ENCODE data around the gene MOGAT3. TPM values are rescaled to one million over a fixed set of nuclear protein-coding genes. Genes with fewer than 3 reads are reported as not detected.

MOGAT3 gene
- total and polyA plus RNA-seq, 4 donors: 5.4 TPM; not detected in 3

GRCh38 chr7:101172005-101172853 lies 28.6 kb downstream of the MOGAT3 start:
- no peak overlapping the region for H3K27ac ChIP-seq (ENCODE audit: low read depth in 1 of 2, low read length in 2 of 2)
- DNase-seq: no peak
- no peak overlapping the region for H3K4me3 ChIP-seq (ENCODE audit: low read length in 2 of 2)
- H3K27me3 ChIP-seq (ENCODE audit: control insufficient read depth in 1 of 2, insufficient read depth in 2 of 2, low read length in 1 of 2): no peaks in the 10 kb centered on the region
- H3K4me1 ChIP-seq (ENCODE audit: control insufficient read depth in 1 of 2, insufficient read depth in 2 of 2, low read length in 2 of 2): no peaks in the 10 kb centered on the region
- no peak for ATAC-seq (ENCODE audit: low FRiP score)
- no peaks in the 10 kb centered on the region for H3K36me3 ChIP-seq (ENCODE audit: control insufficient read depth in 1 of 2, insufficient read depth in 2 of 2, low read length in 1 of 2)
- H3K9me3 ChIP-seq (ENCODE audit: control insufficient read depth, low read length): no peaks in the 10 kb centered on the region
- intact Hi-C loops (cut with DNase I): no loop called here
- 1% methylated on average over 67 to 79 of the region's 79 CpGs for WGBS, 2 donors

GRCh38 chr7:101171442-101171837 lies 29.4 kb downstream of the MOGAT3 start:
- Histone ChIP-seq H3K4me1 (ENCODE audit: control insufficient read depth in 1 of 2, insufficient read depth in 2 of 2, low read length in 2 of 2) (no peaks in the 10 kb centered on the region), H3K27me3 (ENCODE audit: control insufficient read depth in 1 of 2, insufficient read depth in 2 of 2, low read length in 1 of 2) (no peaks in the 10 kb centered on the region), H3K9me3 (ENCODE audit: control insufficient read depth, low read length) (no peaks in the 10 kb centered on the region), H3K36me3 (ENCODE audit: control insufficient read depth in 1 of 2, insufficient read depth in 2 of 2, low read length in 1 of 2) (no peaks in the 10 kb centered on the region), H3K27ac (ENCODE audit: low read depth in 1 of 2, low read length in 2 of 2) (no peak overlapping the region), H3K4me3 (ENCODE audit: low read length in 2 of 2) (no peak overlapping the region)
- DNase-seq (no peak), ATAC-seq (ENCODE audit: low FRiP score) (no peak)
- intact Hi-C loops (cut with DNase I): loop anchor here in 1 of 2 donors (2.0 kb wide), 1 partner anchor 27 kb away; no protein-coding TSS in a partner anchor
- WGBS, 2 donors: 0 to 1% methylated on average over 13 of the region's 13 CpGs

GRCh38 chr7:101170617-101171441 lies 30.0 kb downstream of the MOGAT3 start:
- no peaks in the 10 kb centered on the region for H3K36me3 ChIP-seq (ENCODE audit: control insufficient read depth in 1 of 2, insufficient read depth in 2 of 2, low read length in 1 of 2)
- intact Hi-C loops (cut with DNase I): loop anchor here in 1 of 2 donors (2.0 kb wide), 1 partner anchor 26 kb away; no protein-coding TSS in a partner anchor
- H3K27ac ChIP-seq (ENCODE audit: low read depth in 1 of 2, low read length in 2 of 2): no peak overlapping the region
- DNase-seq (no peak), ATAC-seq (ENCODE audit: low FRiP score) (no peak)
- no peaks in the 10 kb centered on the region for H3K9me3 ChIP-seq (ENCODE audit: control insufficient read depth, low read length)
- H3K27me3 ChIP-seq (ENCODE audit: control insufficient read depth in 1 of 2, insufficient read depth in 2 of 2, low read length in 1 of 2): no peaks in the 10 kb centered on the region
- 4 to 5% methylated on average over 17 of the region's 17 CpGs for WGBS, 2 donors
- H3K4me1 ChIP-seq (ENCODE audit: control insufficient read depth in 1 of 2, insufficient read depth in 2 of 2, low read length in 2 of 2): no peaks in the 10 kb centered on the region
- H3K4me3 ChIP-seq (ENCODE audit: low read length in 2 of 2): no peak overlapping the region

- 1 to 2% methylated on average over 29 to 33 of the region's 33 CpGs for WGBS, 2 donors
- intact Hi-C loops (cut with DNase I): loop anchor here in 1 of 2 donors (2.0 to 10.0 kb wide), 2 partner anchors 25 to 275 kb away; partner anchors contain the start of gene ACHE
- no peaks in the 10 kb centered on the region for H3K36me3 ChIP-seq (ENCODE audit: control insufficient read depth in 1 of 2, insufficient read depth in 2 of 2, low read length in 1 of 2)
- H3K27ac ChIP-seq (ENCODE audit: low read depth in 1 of 2, low read length in 2 of 2): no peak overlapping the region
- no peaks in the 10 kb centered on the region for H3K4me1 ChIP-seq (ENCODE audit: control insufficient read depth in 1 of 2, insufficient read depth in 2 of 2, low read length in 2 of 2)
- DNase-seq (peak; percentile 78 to 92), ATAC-seq (ENCODE audit: low FRiP score) (peak; percentile 71)
- H3K27me3 ChIP-seq (ENCODE audit: control insufficient read depth in 1 of 2, insufficient read depth in 2 of 2, low read length in 1 of 2): peaks cover 0 to 4% of the 10 kb centered on the region in 2 donors
- no peak overlapping the region for H3K4me3 ChIP-seq (ENCODE audit: low read length in 2 of 2)
- H3K9me3 ChIP-seq (ENCODE audit: control insufficient read depth, low read length): no peaks in the 10 kb centered on the region
These were observed 30.8 kb downstream of the MOGAT3 start for GRCh38 chr7:101169838-101170551.

GRCh38 chr7:101169110-101169837 lies 31.6 kb downstream of the MOGAT3 start:
- WGBS, 2 donors: 4% methylated on average over 18 of the region's 18 CpGs
- H3K4me1 ChIP-seq (ENCODE audit: control insufficient read depth in 1 of 2, insufficient read depth in 2 of 2, low read length in 2 of 2): no peaks in the 10 kb centered on the region

GRCh38 chr7:101168412-101169049 lies 32.3 kb downstream of the MOGAT3 start:
- DNase-seq (no peak), ATAC-seq (ENCODE audit: low FRiP score) (no peak)
- H3K4me3 ChIP-seq (ENCODE audit: low read length in 2 of 2): no peak overlapping the region
- H3K27me3 ChIP-seq (ENCODE audit: control insufficient read depth in 1 of 2, insufficient read depth in 2 of 2, low read length in 1 of 2): peaks cover 0 to 7% of the 10 kb centered on the region in 2 donors
- no peaks in the 10 kb centered on the region for H3K4me1 ChIP-seq (ENCODE audit: control insufficient read depth in 1 of 2, insufficient read depth in 2 of 2, low read length in 2 of 2)
- intact Hi-C loops (cut with DNase I): loop anchor here in 1 of 2 donors (10.0 kb wide), 1 partner anchor 274 kb away; the partner anchor contains the start of gene ACHE
- H3K36me3 ChIP-seq (ENCODE audit: control insufficient read depth in 1 of 2, insufficient read depth in 2 of 2, low read length in 1 of 2): no peaks in the 10 kb centered on the region
- 2 to 6% methylated on average over 2 to 6 of the region's 6 CpGs for WGBS, 2 donors
- no peaks in the 10 kb centered on the region for H3K9me3 ChIP-seq (ENCODE audit: control insufficient read depth, low read length)
- no peak overlapping the region for H3K27ac ChIP-seq (ENCODE audit: low read depth in 1 of 2, low read length in 2 of 2)

More at GRCh38 chr7:101169110-101169837, 31.6 kb downstream of the MOGAT3 start:
- H3K27me3 ChIP-seq (ENCODE audit: control insufficient read depth in 1 of 2, insufficient read depth in 2 of 2, low read length in 1 of 2): peaks cover 0 to 4% of the 10 kb centered on the region in 2 donors
- H3K9me3 ChIP-seq (ENCODE audit: control insufficient read depth, low read length): no peaks in the 10 kb centered on the region
- no peaks in the 10 kb centered on the region for H3K36me3 ChIP-seq (ENCODE audit: control insufficient read depth in 1 of 2, insufficient read depth in 2 of 2, low read length in 1 of 2)
- intact Hi-C loops (cut with DNase I): loop anchor here in 1 of 2 donors (10.0 kb wide), 1 partner anchor 274 kb away; the partner anchor contains the start of gene ACHE
- no peak overlapping the region for H3K4me3 ChIP-seq (ENCODE audit: low read length in 2 of 2)
- H3K27ac ChIP-seq (ENCODE audit: low read depth in 1 of 2, low read length in 2 of 2): no peak overlapping the region
- DNase-seq (no peak), ATAC-seq (ENCODE audit: low FRiP score) (no peak)

- no peaks in the 10 kb centered on the region for H3K9me3 ChIP-seq (ENCODE audit: control insufficient read depth, low read length)
- H3K27ac ChIP-seq (ENCODE audit: low read depth in 1 of 2, low read length in 2 of 2): no peak overlapping the region
- H3K36me3 ChIP-seq (ENCODE audit: control insufficient read depth in 1 of 2, insufficient read depth in 2 of 2, low read length in 1 of 2): no peaks in the 10 kb centered on the region
- intact Hi-C loops (cut with DNase I): loop anchor here in 1 of 2 donors (10.0 kb wide), 1 partner anchor 273 kb away; the partner anchor contains the start of gene ACHE
- ATAC-seq (ENCODE audit: low FRiP score) (no peak), DNase-seq (no peak)
- 3 to 4% methylated on average over 12 of the region's 12 CpGs for WGBS, 2 donors
- H3K4me3 ChIP-seq (ENCODE audit: low read length in 2 of 2): no peak overlapping the region
- H3K27me3 ChIP-seq (ENCODE audit: control insufficient read depth in 1 of 2, insufficient read depth in 2 of 2, low read length in 1 of 2): peaks cover 0 to 8% of the 10 kb centered on the region in 2 donors
- no peaks in the 10 kb centered on the region for H3K4me1 ChIP-seq (ENCODE audit: control insufficient read depth in 1 of 2, insufficient read depth in 2 of 2, low read length in 2 of 2)
These were observed 33.0 kb downstream of the MOGAT3 start for GRCh38 chr7:101167645-101168411.
